HG03558 (cell line): Measurements from ENCODE around the gene BRMS1.
"Not testable (repeated sequence)": the region's sequence is repeated elsewhere in the genome, so short reads cannot be mapped to it uniquely, and the experiment has no call there.

Experiments
- ATAC-seq: cut with Tn5 transposase; IDR thresholded peaks from one replicate; pipeline ENCODE4 v1.9.1; 2021; ENCODE audit warnings: moderate number of reproducible peaks; ENCODE audit not compliant: unreplicated experiment; ENCODE audit errors: extremely low read depth

Gene BRMS1, protein sequence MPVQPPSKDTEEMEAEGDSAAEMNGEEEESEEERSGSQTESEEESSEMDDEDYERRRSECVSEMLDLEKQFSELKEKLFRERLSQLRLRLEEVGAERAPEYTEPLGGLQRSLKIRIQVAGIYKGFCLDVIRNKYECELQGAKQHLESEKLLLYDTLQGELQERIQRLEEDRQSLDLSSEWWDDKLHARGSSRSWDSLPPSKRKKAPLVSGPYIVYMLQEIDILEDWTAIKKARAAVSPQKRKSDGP

DNA sequence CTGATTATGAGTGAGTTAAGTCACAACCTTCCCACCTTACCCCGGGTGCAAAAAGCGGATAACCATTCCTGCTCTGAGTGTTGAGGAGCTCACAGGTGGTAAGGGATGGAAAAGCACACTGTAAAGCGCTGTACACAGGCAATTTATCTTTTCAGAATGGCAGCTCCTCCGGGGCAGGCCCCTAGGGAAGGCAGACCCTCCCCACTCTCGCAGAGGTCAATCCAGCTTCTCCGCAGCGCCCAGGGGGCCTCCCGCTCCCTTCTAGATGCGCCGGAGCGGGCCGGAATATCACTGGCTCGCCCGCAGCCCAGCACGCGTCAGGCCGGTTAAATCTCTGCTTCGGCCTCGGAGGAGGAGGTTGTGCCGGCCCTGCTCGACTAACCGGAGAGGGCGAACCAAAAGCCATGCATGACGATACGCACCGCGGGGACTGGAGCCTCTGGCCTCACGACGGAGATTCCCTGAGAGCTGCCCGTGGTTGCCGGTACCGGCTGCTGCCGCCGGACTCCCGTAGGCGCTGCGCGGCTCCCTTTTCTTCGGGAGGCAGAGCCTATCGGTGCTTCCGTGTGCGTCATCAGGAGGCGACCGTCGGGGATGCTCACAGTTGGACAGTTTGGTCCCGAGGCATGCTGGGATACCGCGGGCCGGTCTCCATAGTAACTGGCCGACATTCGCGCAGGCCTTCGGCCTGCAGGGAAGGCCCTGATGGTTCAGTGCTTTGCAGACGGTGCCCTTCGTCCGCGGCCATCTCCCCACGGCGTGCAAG is at the start of gene BRMS1:
Gene BRMS1 (minus strand): TSS at position 555 of the 766 bp plus-strand sequence. CDS start 2,870 bp downstream, outside the sequence.
- no peak for ATAC-seq

DNA sequence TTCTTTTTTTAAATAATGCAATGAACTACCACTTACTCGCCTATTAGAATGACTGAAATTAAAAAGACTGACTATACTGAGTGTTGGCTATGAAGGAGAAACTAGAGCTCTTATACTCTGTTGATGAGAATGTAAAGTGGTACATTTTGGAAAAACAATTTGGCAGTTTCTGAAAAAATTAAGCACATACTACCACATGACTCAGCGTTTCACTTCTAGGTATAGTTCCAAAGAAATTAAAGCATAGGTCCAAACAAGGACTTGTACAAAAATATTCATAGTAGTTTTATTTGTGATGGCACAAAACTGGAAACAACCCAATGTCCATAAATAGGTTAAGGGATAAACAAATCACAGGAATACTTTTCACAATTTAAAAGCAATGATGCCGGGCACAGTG is 49.0 kb upstream of the BRMS1 start:
- ATAC-seq: no peak

DNA sequence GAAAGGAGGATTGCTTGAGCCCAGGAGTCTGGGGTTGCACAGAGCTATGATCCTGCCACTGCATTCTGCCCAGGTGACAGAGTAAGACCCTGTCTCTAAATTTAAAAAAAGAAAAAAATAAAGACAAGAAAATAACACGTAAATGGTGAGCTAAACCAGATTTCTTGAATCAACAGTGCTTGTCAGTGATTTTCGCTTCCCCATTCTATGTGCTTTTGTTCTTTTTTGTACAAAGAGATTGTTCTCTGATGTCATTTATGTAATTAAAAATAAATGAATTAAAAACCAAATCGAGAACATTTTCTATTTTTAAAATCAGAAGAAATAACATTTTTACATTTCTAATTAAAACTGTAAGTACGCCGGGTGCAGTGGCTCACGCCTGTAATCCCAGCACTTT is 46.4 kb upstream of the BRMS1 start:
- ATAC-seq: no peak

DNA sequence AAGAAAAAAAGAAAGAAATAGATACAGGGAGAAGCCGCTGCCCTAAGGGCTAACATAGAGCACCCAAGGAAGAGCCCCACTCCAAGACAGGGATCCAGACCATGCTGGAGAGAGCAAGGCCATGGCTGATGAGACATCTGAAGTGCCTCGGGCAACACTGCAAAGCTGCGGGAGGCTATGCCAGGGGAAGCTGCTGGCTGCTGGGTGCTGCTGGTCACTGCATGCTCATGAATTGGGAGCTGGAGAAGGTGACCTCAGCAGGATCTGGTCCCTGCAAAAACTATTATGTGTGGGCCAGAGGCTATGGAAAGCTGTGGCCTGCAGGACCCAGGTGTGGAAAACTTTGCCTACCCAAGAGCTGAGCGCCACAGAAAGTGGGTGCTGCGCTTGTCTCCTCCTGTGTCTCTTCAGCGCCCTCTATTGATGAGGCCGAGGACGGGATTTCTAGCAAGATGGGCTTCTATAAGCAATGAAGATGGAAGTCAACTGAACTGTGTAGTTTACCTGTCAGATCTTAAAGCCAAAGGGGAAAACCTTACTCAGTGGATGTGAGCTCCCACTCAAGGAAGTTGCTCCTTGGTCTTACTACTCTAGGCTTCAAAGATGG is 44.0 kb upstream of the BRMS1 start:
- no peak for ATAC-seq

DNA sequence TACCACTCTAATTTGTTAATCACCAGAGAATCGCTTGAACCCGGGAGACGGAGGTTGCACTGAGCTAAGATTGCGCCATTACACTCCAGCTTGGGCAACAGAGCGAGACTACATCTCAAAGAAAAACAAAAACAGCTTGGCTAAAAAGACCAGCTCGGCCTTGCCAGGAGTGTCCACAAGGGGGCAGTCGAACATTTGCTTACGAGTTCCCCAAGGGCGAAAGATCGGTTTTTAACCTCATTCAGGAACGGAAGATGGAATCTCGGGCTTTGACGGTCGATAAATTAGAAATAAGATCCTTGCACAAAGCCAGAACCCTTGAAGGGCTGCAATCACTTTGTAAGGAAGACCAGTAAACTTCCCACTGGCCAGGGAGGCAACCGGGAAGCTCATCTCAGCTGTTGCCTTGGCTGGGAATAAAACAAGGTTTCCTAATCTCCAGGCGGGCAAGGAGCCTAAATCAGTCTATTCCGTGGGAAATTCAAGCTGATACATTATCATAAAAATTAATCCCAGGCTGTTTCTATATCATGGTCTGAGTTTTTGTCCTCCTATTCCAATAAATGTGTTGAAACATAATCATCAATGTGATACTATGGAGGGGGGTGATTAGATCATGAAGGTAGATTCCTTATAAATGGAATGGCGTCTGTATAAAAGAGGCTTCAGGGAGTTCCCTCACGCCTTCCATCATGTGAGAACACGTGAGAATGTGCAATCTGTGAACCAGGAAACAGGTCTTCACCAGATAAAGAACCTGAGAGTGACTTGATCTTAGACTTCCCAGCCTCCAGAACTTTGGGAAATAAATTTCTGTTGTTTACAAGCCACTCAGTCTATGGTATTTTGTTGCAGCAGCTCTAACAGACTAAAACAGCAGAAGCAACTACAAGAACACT is 41.5 kb upstream of the BRMS1 start:
- ATAC-seq: no peak

DNA sequence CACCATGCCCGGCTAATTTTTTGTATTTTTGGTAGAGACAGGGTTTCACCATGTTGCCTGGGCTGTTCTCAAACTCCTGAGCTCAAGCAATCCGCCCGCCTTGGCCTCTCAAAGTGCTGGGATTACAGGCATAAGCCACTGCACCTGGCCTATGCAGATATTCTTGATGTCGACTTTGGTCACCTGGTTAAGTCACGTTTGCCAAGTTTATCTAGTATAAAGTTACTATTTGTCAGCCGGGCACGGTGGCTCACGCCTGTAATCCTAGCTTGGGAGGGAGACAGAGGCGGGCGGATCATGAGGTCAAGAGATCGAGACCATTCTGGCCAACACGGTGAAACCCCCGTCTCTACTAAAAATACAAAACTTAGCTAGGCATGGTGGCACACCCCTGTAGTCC is 39.4 kb upstream of the BRMS1 start:
- ATAC-seq: not testable (repeated sequence)

DNA sequence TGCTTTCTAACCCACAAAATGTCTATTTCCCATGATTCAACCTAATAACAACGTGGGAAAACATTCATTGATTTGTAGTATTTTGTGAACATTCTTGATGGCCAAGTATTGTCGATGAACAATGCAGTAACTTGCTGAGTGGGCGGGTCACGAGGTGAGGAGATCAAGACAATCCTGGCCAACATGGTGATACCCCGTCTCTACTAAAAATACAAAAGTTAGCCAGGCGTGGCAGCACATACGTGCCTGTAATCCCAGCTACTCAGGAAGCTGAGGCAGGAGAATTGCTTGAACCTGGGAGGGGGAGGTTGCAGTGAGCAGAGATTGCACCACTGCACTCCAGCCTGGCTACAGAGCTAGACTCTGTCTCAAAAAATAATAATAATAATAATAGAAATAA is 35.4 kb upstream of the BRMS1 start:
- not testable (repeated sequence) for ATAC-seq

DNA sequence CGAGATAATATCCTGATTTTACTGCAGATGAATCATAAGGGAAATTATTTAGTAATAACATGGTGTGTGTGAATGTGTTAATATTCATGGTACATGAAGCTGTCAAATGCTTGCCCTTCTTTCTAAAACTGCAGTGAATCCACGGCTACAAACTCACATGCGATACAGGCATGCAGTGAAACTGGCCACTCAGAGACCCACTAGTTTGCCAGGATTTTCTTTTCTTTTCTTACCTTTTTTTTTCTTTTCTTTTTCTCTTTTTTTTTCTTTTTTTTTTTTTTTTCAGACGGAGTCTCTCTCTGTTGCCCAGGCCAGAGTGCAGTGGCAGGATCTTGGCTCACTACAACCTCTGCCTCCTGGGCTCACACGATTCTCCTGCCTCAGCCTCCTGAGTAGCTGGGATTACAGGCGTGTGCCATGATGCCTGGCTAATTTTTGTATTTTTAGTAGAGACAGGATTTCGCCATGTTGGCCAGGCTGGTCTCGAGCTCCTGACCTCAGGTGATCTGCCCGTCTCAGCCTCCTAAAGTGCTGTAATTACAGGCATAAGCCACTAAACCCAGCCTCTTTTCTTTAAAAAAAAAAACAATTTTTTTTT is 28.9 kb upstream of the BRMS1 start:
- not testable (repeated sequence) for ATAC-seq

DNA sequence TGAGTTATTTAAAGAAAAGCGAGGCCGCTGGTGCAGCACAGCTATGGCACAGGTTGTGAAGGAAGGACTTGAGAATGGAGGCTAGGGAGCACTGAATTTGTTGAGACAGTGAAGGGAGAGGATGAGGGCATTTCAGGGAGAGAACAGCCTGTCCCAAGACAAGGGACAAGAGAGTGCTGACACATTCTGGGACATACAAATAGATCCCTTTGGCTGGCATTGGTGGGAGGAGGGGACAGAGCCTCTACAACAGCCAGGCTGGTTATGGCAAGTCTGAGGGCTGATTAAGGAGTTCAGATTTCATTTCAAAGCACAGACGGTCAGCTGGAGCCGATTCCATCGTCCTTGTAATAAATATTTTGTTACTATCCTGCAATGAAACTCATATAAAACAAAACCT is 28.4 kb upstream of the BRMS1 start:
- no peak for ATAC-seq

DNA sequence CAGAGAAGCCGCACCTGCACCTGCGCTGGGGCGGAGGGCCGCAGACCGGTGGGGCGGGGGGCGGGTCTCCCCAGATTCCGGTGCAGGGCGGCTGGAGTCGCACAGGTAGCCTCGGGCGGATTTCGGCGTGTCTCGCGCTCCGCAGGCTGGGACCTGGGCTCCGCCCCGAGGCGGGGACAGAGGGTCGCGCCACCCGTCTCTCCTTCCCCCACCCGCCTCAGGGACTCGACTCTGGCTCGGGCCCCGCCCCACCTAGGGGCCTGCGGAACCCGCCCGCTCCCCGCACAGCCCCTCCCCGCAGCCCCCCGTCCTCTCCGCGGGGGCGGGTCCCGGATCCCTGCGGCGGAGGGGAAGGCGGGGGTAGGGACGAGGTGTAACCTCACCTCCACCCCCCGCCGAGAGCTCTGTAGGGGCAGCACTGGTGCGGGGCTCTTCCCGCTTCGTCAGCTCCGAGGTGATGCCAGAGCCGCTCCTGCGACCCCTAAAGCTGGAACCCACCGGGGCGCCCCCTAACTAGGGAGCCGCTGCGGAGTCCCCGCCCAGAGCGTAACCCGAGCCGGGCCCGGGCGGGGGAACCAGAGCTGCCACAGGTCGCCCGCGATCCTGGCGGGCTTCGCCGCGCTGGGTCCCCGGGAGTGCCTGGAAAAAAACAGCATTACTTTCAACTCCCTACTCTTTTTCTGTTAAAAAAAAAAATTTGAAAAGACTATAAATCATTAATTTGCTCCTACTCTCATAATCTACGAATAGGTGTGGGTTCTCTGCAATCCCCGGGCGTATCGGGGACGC is 26.9 kb upstream of the BRMS1 start, which contains the start of gene SLC29A2:
Gene SLC29A2 (minus strand): TSS at position 134 of the 789 bp plus-strand sequence. CDS start 169 bp downstream, outside the sequence.
- ATAC-seq: no peak

DNA sequence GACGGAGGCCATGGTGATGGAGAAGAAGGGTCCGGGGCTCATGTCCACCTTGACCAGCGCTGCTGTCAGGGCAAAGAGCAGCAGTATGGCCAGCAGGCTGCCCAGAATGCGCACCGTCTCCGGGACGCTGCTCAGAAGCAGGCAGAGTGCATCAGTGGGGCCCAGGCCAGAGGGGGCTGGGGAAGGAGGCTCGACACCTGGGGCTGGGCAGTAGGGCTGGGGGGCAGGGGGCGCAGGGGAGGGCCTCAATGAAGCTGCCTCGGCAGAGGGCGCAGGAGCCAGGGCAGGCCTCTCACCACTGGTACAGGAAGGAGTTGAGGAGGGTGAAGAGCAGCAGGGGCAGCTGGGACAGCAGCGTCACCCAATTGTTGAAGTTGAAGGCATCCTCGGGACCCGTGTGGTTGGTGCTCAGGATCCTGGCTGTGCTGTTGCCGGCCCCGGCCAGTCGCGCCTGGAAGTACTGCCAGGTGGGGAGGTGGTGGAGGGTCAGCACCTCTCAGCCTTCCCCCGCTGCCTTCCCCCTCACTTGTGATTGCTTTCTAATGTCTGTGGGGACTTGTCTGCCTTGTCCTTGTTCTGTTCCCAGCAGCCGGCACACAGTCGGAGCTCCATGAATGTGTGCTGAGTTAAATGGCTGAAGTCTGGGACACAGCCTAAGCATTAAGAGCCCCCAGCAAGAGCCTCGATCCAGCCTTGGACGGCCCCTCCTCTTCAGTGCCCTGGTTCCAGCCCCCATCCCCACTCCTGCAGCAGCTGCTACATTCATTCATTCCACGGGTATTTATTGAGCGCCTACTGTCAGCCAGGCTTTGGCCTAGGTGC is 24.4 kb upstream of the BRMS1 start:
- ATAC-seq: no peak

DNA sequence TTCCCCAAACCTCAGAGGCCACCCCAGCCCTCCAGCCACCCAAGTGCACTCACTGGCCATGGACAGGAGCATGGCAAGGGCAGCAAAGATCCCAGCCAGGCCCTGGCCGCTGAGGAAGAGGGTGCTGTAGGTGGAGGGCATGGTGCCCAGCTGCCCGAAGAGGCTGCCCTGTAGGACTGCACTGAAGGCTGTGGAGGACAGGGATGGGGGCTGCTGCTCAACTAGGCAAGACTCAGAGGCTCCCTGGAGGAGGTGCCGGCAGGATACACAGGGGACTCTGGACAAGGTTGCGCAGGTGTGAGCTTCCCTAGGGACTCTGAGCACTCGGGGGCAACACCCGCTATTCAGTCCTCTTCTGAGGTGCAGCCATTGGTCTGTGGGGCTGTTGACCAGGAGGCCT is 23.6 kb upstream of the BRMS1 start:
- ATAC-seq: no peak

DNA sequence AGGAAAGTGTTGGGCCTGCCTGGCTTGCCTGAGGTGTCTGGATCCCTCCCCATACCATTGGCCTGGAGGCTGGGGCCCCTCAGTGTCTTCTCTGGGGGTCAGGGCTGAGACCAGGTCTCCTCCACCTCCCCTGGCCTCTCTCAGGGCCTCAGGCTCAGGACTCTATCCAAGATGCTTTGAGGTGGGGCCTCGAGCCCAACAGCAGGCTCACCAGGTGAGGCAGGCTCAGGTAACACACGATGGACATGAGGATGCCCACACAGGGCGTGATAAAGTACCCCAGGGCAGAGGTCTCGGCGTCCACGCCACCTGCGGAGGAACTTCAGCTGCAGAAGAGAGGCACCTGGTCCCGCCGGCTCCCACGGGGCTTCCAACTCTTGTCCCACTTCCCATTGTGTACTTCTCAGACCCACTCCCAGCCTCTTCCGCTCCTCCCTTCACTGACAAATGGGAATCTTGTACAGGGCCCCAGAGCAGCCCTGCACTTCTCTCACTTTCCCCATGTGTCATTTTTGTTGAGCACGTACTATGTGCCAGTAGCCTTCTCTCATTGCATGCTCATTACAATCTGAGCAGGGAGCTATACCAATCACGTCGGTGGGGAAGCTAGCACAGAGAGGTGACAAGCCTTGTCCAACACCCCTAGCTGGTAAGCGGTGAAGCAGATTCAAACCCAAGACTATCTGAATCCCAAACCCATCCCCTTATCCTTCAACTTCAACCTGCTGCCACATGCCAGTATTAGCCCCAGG is 22.8 kb upstream of the BRMS1 start:
- no peak for ATAC-seq

DNA sequence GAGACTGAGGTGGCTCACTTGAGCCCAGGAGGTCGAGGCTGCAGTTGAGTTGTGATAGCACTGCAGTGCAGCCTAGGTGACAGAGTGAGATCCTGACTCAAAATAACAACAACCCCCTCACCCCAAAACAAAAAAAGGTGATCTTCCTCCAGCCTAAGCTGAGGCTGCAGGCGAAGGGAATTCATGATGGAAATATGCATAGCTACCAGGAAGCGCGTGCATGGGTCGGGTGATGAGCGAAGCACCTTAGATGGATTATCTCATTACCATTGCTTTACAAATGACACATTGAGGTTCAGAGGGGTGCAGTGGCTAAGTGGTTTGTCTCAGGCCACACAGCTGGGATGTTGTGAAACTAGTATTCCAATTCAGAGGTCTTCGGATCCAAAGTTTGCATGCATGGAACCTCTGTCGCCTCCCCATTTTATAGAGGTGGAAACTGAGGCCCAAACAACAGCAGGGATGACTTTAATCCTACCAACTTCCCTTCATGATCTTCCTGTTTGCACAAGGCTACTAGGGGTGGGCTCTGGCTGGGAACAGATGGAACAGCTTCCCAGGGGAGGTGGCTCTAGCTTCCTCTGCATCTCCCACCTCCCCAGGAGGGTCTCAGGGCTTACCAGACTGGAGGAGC is 22.1 kb upstream of the BRMS1 start:
- ATAC-seq: no peak

DNA sequence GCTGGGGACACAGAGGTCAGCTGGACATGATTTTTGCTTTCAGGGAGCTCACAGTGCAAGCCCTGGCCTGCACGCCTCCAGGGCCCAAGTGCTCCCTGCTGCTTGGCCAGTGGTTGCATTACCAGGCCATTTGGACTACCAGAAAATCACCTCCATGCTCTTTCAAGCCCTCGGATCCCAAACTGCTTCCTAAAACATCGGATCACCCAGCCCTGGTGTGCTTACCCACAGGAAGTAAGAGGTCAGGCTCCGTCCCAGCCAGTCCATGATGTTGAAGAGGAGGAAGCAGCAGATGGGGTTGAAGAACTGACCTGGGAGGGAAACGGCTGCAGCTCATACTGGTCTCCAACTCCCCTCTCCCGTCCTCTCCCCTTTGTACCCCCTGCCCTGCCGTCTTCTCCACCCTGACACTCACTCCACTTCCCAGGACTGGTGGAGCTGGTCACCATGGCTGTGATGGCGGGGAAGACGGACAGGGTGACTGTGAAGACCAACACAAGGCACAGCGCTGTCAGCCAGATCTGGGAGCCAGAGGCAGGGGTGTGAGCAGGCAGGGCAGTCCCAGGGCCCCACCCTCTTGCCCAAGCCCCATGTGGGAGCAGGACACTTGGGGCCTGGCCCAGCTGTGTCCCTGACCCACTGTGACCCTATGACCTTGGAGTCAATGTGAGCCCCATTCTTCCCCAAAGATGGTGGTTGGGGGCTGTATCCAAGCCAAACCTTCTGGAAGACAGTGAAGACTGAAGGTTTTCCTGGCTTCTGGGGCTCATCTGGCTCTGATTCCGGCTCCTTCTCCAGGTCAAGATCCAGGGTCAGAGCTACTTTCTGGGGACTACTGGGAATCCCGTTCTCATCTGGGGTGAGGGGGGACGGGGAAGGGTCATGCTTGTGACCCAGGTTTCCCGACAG is 21.1 kb upstream of the BRMS1 start:
- ATAC-seq: no peak

DNA sequence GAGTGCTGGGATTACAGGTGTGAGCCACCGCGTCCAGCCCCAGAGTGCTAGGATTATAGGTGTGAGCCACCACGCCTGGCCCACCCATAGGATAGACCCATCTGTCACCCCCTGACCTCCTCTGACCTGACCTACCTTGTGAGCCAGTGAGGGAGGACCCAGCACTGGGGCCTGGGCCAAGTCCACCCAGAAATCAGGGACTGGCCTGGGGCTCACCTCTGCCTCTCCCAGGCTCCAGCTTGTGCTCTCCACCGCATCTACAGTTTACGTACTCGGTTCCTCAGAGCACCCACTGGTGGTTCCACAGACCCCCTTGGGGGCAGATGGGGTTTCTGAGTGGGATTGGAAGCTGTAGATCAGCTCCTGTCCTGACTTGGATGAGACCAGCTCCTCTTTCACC is 20.3 kb upstream of the BRMS1 start:
- ATAC-seq: no peak
